GM21390 (cell line): ENCODE results near the gene CENPP.

ENCODE experiments used
- ATAC-seq: cut with Tn5 transposase; IDR thresholded peaks from one replicate; pipeline ENCODE4 v1.9.1; 2021; ENCODE audit not compliant: unreplicated experiment

CENPP gene

GRCh38 chr9:92503156-92503555 is 177.4 kb downstream of the CENPP start:
- ATAC-seq: no peak

- no peak for ATAC-seq
Measured at GRCh38 chr9:92504881-92505280, 179.1 kb downstream of the CENPP start.

- no peak for ATAC-seq
Measured at GRCh38 chr9:92506184-92506857, 180.6 kb downstream of the CENPP start.

- ATAC-seq: no peak
Measured at GRCh38 chr9:92507005-92507404, 181.3 kb downstream of the CENPP start.

GRCh38 chr9:92507496-92507895 is 181.7 kb downstream of the CENPP start:
- no peak for ATAC-seq

- no peak for ATAC-seq
Measured at GRCh38 chr9:92508018-92508820, 182.5 kb downstream of the CENPP start.

- ATAC-seq: no peak
Measured at GRCh38 chr9:92509050-92509449, 183.3 kb downstream of the CENPP start.

- no peak for ATAC-seq
Measured at GRCh38 chr9:92510747-92511146, 185.0 kb downstream of the CENPP start.

- ATAC-seq: no peak
Measured at GRCh38 chr9:92512622-92513021, 186.9 kb downstream of the CENPP start.

GRCh38 chr9:92513349-92513748 is 187.6 kb downstream of the CENPP start:
- ATAC-seq: no peak

GRCh38 chr9:92514635-92515034 is 188.9 kb downstream of the CENPP start:
- ATAC-seq: no peak

- ATAC-seq: no peak
Measured at GRCh38 chr9:92516521-92516920, 190.8 kb downstream of the CENPP start.

- ATAC-seq: no peak
Measured at GRCh38 chr9:92517046-92517445, 191.3 kb downstream of the CENPP start.

- ATAC-seq: no peak
Measured at GRCh38 chr9:92518199-92518598, 192.4 kb downstream of the CENPP start.

- ATAC-seq: no peak
Measured at GRCh38 chr9:92520837-92521236, 195.1 kb downstream of the CENPP start.

GRCh38 chr9:92522983-92523970 is 197.5 kb downstream of the CENPP start:
- no peak for ATAC-seq

GRCh38 chr9:92524881-92525280 is 199.1 kb downstream of the CENPP start:
- ATAC-seq: no peak

- ATAC-seq: no peak
Measured at GRCh38 chr9:92525306-92525705, 199.6 kb downstream of the CENPP start.

- no peak for ATAC-seq
Measured at GRCh38 chr9:92527291-92527828, 201.6 kb downstream of the CENPP start.

- no peak for ATAC-seq
Measured at GRCh38 chr9:92527832-92528521, 202.2 kb downstream of the CENPP start.

- no peak for ATAC-seq
Measured at GRCh38 chr9:92528522-92528849, 202.7 kb downstream of the CENPP start.
